Fibroblast of lung (primary cell): ENCODE results near the gene PCBD1. TPM values are rescaled to one million over a fixed set of nuclear protein-coding genes. Genes with fewer than 3 reads are reported as not detected.

ENCODE experiments used
- DNase-seq, 2 donors: peaks; one replicate each; pipeline versions ENCODE4 v3.0.0 to v3.0.0-alpha.2; 2010; ENCODE audit warnings: low read depth in 2 of 2
- H2AFZ ChIP-seq: 2 replicates; pipeline ENCODE4 v1.5.1; 2012; ENCODE audit warnings: low read length, control low read depth, inconsistent platforms
- H3K27ac ChIP-seq: 2 replicates; pipeline ENCODE4 v1.5.1; 2011; ENCODE audit warnings: low read length, control low read depth; ENCODE audit not compliant: insufficient read depth
- H3K27me3 ChIP-seq: 2 replicates; pipeline ENCODE4 v1.5.1; 2011; ENCODE audit warnings: mild to moderate bottlenecking, low read length; ENCODE audit not compliant: control insufficient read depth, insufficient read depth
- H3K36me3 ChIP-seq: 2 replicates; pipeline ENCODE4 v1.5.1; 2011; ENCODE audit warnings: low read length; ENCODE audit not compliant: control insufficient read depth, insufficient read depth
- H3K4me1 ChIP-seq: 2 replicates; pipeline ENCODE4 v1.5.1; 2011; ENCODE audit warnings: low read length; ENCODE audit not compliant: control insufficient read depth, insufficient read depth; ENCODE audit errors: extremely low read depth
- H3K4me2 ChIP-seq: 2 replicates; pipeline ENCODE4 v1.5.1; 2011; ENCODE audit warnings: low read length, control low read depth; ENCODE audit not compliant: insufficient read depth; ENCODE audit errors: extremely low read depth
- H3K4me3 ChIP-seq, 4 experiments: fragments of 200-600 bp in 1 of 4; sonication (generic) in 1 of 4; replicated peaks in 1 of 4; 2 replicates each; pipeline ENCODE4 v1.5.1; 2011 to 2016; ENCODE audit warnings: low read length in 4 of 4, low read depth in 3 of 4, mild to moderate bottlenecking in 3 of 4, control low read depth in 2 of 4, inconsistent platforms in 1 of 4, mixed read lengths in 1 of 4; ENCODE audit not compliant: insufficient read depth in 1 of 4; ENCODE audit errors: control extremely low read depth in 1 of 4
- H3K79me2 ChIP-seq: 2 replicates; pipeline ENCODE4 v1.5.1; 2012; ENCODE audit warnings: mild to moderate bottlenecking, low read length, inconsistent platforms; ENCODE audit not compliant: control insufficient read depth, insufficient read depth
- H3K9ac ChIP-seq: 2 replicates; pipeline ENCODE4 v1.5.1; 2011; ENCODE audit warnings: mild to moderate bottlenecking, low read length, control low read depth; ENCODE audit not compliant: insufficient read depth
- H3K9me3 ChIP-seq: 2 replicates; pipeline ENCODE4 v1.5.1; 2012; ENCODE audit warnings: low read depth, low read length; ENCODE audit not compliant: control insufficient read depth, insufficient read depth
- H4K20me1 ChIP-seq: 2 replicates; pipeline ENCODE4 v1.5.1; 2011; ENCODE audit warnings: low read length; ENCODE audit not compliant: control insufficient read depth, insufficient read depth; ENCODE audit errors: extremely low read depth
- EZH2 ChIP-seq: IDR thresholded peaks from 2 replicates; pipeline ENCODE4 v1.5.1; 2012; ENCODE audit warnings: low read length, control low read depth, mild to moderate bottlenecking; ENCODE audit errors: missing control alignments
- polyA plus RNA-seq, 2 donors: library from polyadenylated mRNA; depleted of rRNA in 1 of 2; stranded (reverse) in 1 of 2; unstranded in 1 of 2; fragments of >200 nt; gene quantifications; 2 replicates each; pipeline ENCODE4 v1.2.1, GENCODE V29; 2011 to 2012; ENCODE audit warnings: missing spikeins in 1 of 2
- total RNA-seq: library from RNA; depleted of rRNA; stranded (reverse); fragments of >200 nt; gene quantifications from 2 replicates; pipeline ENCODE4 v1.2.1, GENCODE V29; 2014
- TF ChIP-seq, protein P1 (sequence below), 2 donors: IDR thresholded peaks in 1 of 2; conservative IDR thresholded peaks in 1 of 2; 1 replicate in 1 of 2; 2 replicates in 1 of 2; pipeline ENCODE4 v1.5.1; 2011 to 2012; ENCODE audit warnings: low read length in 2 of 2, control low read depth in 1 of 2, inconsistent platforms in 1 of 2, low read depth in 1 of 2, mild to moderate bottlenecking in 1 of 2

PCBD1 gene
- total and polyA plus RNA-seq, 2 donors (not counting 1 experiment from before 2014, with no cell fraction given), result 31.2 to 46.6 TPM

- Histone ChIP-seq H2AFZ (no peak overlapping the region), H3K4me2 (no peak overlapping the region), H4K20me1 (no peaks in the 10 kb centered on the region), H3K27ac (no peak overlapping the region), H3K9me3 (no peaks in the 10 kb centered on the region), H3K4me3 (no peak overlapping the region), H3K79me2 (no peaks in the 10 kb centered on the region), H3K9ac (no peak overlapping the region), H3K4me1 (no peaks in the 10 kb centered on the region), H3K36me3 (no peaks in the 10 kb centered on the region), H3K27me3 (peaks cover 7% of the 10 kb centered on the region)
- TF ChIP-seq, protein P1, sequence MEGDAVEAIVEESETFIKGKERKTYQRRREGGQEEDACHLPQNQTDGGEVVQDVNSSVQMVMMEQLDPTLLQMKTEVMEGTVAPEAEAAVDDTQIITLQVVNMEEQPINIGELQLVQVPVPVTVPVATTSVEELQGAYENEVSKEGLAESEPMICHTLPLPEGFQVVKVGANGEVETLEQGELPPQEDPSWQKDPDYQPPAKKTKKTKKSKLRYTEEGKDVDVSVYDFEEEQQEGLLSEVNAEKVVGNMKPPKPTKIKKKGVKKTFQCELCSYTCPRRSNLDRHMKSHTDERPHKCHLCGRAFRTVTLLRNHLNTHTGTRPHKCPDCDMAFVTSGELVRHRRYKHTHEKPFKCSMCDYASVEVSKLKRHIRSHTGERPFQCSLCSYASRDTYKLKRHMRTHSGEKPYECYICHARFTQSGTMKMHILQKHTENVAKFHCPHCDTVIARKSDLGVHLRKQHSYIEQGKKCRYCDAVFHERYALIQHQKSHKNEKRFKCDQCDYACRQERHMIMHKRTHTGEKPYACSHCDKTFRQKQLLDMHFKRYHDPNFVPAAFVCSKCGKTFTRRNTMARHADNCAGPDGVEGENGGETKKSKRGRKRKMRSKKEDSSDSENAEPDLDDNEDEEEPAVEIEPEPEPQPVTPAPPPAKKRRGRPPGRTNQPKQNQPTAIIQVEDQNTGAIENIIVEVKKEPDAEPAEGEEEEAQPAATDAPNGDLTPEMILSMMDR (conservative IDR thresholded peaks at IDR 0.05 in 1 of 2, IDR thresholded peaks at IDR 0.05 in 1 of 2; ENCODE audit: low read depth in 1 of 2, low read length in 2 of 2), result no peak
- no peak for TF ChIP-seq EZH2
- no peak for DNase-seq
Observed at GRCh38 chr10:70935631-70936030, 47.3 kb upstream of the PCBD1 start.

DNA sequence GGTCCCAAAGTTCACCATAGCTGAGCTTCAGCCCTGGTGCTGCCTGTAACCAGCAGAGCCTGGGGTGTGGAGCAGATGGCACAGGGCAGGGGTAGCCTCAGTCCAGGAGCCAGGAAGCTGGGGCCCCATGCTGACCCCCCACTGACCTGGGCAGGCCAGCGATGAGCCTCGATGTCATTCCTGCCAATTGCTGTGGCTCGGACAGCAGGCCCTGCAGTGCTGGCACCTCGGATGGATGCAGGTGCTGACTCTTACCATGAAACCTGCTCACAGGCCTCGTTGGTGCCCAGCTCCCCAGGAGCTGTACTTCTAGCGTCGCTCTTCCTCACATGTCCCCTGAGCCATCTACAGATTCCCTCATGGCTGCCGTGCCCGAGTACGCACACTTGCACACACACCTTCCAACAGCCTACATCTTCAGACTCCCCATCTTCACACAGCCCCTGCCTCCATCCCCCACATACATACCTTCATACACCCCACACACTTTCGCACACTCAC is 46.8 kb upstream of the PCBD1 start:
- Histone ChIP-seq H3K79me2 (no peaks in the 10 kb centered on the region), H3K36me3 (no peaks in the 10 kb centered on the region), H3K27ac (no peak overlapping the region), H3K4me2 (no peak overlapping the region), H3K9me3 (no peaks in the 10 kb centered on the region), H2AFZ (no peak overlapping the region), H4K20me1 (no peaks in the 10 kb centered on the region), H3K27me3 (peaks cover 7% of the 10 kb centered on the region), H3K9ac (no peak overlapping the region), H3K4me1 (no peaks in the 10 kb centered on the region), H3K4me3 (no peak overlapping the region)
- TF ChIP-seq, protein P1 (conservative IDR thresholded peaks at IDR 0.05 in 1 of 2, IDR thresholded peaks at IDR 0.05 in 1 of 2; ENCODE audit: low read depth in 1 of 2, low read length in 2 of 2), result no peak
- TF ChIP-seq EZH2, result no peak
- no peak for DNase-seq

GRCh38 chr10:70934701-70935100 is 46.3 kb upstream of the PCBD1 start:
- TF ChIP-seq, protein P1 (conservative IDR thresholded peaks at IDR 0.05 in 1 of 2, IDR thresholded peaks at IDR 0.05 in 1 of 2; ENCODE audit: low read depth in 1 of 2, low read length in 2 of 2), result no peak
- no peak for TF ChIP-seq EZH2
- no peaks in the 10 kb centered on the region for H4K20me1 ChIP-seq
- no peaks in the 10 kb centered on the region for H3K79me2 ChIP-seq
- no peak for DNase-seq
- H3K4me3 ChIP-seq, result no peak overlapping the region
- no peaks in the 10 kb centered on the region for H3K36me3 ChIP-seq
- no peak overlapping the region for H3K4me2 ChIP-seq
- H2AFZ ChIP-seq, result no peak overlapping the region
- H3K27ac ChIP-seq, result no peak overlapping the region
- no peak overlapping the region for H3K9ac ChIP-seq
- peaks cover 6% of the 10 kb centered on the region for H3K27me3 ChIP-seq
- H3K4me1 ChIP-seq, result no peaks in the 10 kb centered on the region
- H3K9me3 ChIP-seq, result no peaks in the 10 kb centered on the region
